Breast epithelium (tissue), 3 donors: ENCODE results near the gene TEX22.

Experiments used
- POLR2A ChIP-seq: fragments of 450-650 bp; IDR thresholded peaks from one replicate; pipeline ENCODE4 v1.6.1; 2016; ENCODE audit warnings: antibody characterized with exemption, mild to moderate bottlenecking, moderate library complexity
- TF ChIP-seq, protein P1 (sequence below), 3 donors: fragments of 450-650 bp; IDR thresholded peaks; one replicate each; pipeline ENCODE4 v1.5.1; 2016 to 2017; ENCODE audit warnings: antibody characterized with exemption in 3 of 3, mild to moderate bottlenecking in 3 of 3, moderate library complexity in 3 of 3

DNA sequence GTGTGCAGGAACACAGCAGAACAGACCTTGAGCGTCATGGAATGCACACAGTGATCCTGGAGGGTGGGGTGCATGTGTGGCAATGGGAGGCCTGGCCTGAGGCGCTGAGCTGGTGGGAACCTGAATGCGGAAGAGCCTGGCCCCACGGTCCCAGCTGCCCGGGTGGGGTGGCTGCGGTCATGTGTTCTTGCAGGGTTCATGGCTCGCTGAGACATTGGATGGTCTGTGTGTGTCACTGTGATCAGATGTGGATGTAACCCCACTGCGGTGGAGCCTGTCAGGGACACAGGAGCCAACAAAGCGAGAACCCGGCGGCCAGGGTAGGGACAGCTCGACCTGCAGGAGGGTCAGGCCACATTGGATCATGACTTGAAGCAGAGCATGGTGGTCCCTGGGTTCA, 44.5 kb downstream of the TEX22 start:
- TF ChIP-seq, protein P1, sequence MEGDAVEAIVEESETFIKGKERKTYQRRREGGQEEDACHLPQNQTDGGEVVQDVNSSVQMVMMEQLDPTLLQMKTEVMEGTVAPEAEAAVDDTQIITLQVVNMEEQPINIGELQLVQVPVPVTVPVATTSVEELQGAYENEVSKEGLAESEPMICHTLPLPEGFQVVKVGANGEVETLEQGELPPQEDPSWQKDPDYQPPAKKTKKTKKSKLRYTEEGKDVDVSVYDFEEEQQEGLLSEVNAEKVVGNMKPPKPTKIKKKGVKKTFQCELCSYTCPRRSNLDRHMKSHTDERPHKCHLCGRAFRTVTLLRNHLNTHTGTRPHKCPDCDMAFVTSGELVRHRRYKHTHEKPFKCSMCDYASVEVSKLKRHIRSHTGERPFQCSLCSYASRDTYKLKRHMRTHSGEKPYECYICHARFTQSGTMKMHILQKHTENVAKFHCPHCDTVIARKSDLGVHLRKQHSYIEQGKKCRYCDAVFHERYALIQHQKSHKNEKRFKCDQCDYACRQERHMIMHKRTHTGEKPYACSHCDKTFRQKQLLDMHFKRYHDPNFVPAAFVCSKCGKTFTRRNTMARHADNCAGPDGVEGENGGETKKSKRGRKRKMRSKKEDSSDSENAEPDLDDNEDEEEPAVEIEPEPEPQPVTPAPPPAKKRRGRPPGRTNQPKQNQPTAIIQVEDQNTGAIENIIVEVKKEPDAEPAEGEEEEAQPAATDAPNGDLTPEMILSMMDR (IDR thresholded peaks at IDR 0.05): no peak
- TF ChIP-seq POLR2A: no peak
